ENCODE results near the gene CCDC28A.
A peak's percentile ranks its signal among the peaks of the same experiment; 100 is the strongest.

The CCDC28A gene

GRCh38 chr6:138796771-138797170, 23.2 kb downstream of the CCDC28A start:
- no peak for DNase-seq

- no peak for DNase-seq
Observed at GRCh38 chr6:138797806-138798446, 24.4 kb downstream of the CCDC28A start.

- DNase-seq = no peak
Observed at GRCh38 chr6:138800377-138801150, 27.0 kb downstream of the CCDC28A start.

- DNase-seq = no peak
Observed at GRCh38 chr6:138803331-138803730, 29.8 kb downstream of the CCDC28A start.

GRCh38 chr6:138803861-138804260, 30.3 kb downstream of the CCDC28A start:
- no peak for DNase-seq

- DNase-seq = no peak
Observed at GRCh38 chr6:138805016-138805765, 31.6 kb downstream of the CCDC28A start.

GRCh38 chr6:138806889-138807288, 33.3 kb downstream of the CCDC28A start:
- DNase-seq = no peak

- no peak for DNase-seq
Observed at GRCh38 chr6:138809677-138810076, 36.1 kb downstream of the CCDC28A start.

- no peak for DNase-seq
Observed at GRCh38 chr6:138811866-138812265, 38.3 kb downstream of the CCDC28A start.

- no peak for DNase-seq
Observed at GRCh38 chr6:138814179-138814834, 40.7 kb downstream of the CCDC28A start.

GRCh38 chr6:138815221-138815620, 41.7 kb downstream of the CCDC28A start:
- DNase-seq = no peak

- peak in 1 of 2 experiments; percentile 26 for DNase-seq
Observed at GRCh38 chr6:138815797-138816528, 42.4 kb downstream of the CCDC28A start.

GRCh38 chr6:138817799-138818198, 44.2 kb downstream of the CCDC28A start:
- DNase-seq = no peak

- DNase-seq = no peak
Observed at GRCh38 chr6:138818496-138819194, 45.1 kb downstream of the CCDC28A start.

GRCh38 chr6:138821519-138821918, 48.0 kb downstream of the CCDC28A start:
- DNase-seq = no peak

GRCh38 chr6:138824482-138825144, 51.0 kb downstream of the CCDC28A start:
- DNase-seq = no peak

GRCh38 chr6:138830248-138830647, 56.7 kb downstream of the CCDC28A start:
- DNase-seq = no peak

- DNase-seq = no peak
Observed at GRCh38 chr6:138832182-138832581, 58.6 kb downstream of the CCDC28A start.

- DNase-seq = no peak
Observed at GRCh38 chr6:138833816-138834539, 60.4 kb downstream of the CCDC28A start.

- DNase-seq = no peak
Observed at GRCh38 chr6:138837246-138837645, 63.7 kb downstream of the CCDC28A start.

Measured in NCI-H187 (cell line).